Fibroblast of skin of abdomen (primary cell): ENCODE results near the gene BCL2L2.
A peak's percentile ranks its signal among the peaks of the same experiment; 100 is the strongest.

Experiments used
- DNase-seq: peaks from one replicate; pipeline ENCODE4 v3.0.0-alpha.2; 2013

Gene BCL2L2

GRCh38 chr14:23299986-23300686 lies 6.5 kb upstream of the BCL2L2 start:
- DNase-seq = no peak

GRCh38 chr14:23300687-23301223 lies 5.9 kb upstream of the BCL2L2 start:
- DNase-seq = no peak

GRCh38 chr14:23301288-23301968 lies 5.2 kb upstream of the BCL2L2 start:
- DNase-seq = peak; percentile 99

GRCh38 chr14:23301969-23302289 lies 4.7 kb upstream of the BCL2L2 start:
- DNase-seq = no peak

- DNase-seq = peak; percentile 52
These were observed 4.1 kb upstream of the BCL2L2 start, which contains the start of gene PPP1R3E for GRCh38 chr14:23302290-23303225. PPP1R3E (minus strand) TSS chr14:23302859; CDS start chr14:23302576, 283 bp downstream.

- DNase-seq = no peak
These were observed 505 bp downstream of the BCL2L2 start for GRCh38 chr14:23307146-23307530.

DNA sequence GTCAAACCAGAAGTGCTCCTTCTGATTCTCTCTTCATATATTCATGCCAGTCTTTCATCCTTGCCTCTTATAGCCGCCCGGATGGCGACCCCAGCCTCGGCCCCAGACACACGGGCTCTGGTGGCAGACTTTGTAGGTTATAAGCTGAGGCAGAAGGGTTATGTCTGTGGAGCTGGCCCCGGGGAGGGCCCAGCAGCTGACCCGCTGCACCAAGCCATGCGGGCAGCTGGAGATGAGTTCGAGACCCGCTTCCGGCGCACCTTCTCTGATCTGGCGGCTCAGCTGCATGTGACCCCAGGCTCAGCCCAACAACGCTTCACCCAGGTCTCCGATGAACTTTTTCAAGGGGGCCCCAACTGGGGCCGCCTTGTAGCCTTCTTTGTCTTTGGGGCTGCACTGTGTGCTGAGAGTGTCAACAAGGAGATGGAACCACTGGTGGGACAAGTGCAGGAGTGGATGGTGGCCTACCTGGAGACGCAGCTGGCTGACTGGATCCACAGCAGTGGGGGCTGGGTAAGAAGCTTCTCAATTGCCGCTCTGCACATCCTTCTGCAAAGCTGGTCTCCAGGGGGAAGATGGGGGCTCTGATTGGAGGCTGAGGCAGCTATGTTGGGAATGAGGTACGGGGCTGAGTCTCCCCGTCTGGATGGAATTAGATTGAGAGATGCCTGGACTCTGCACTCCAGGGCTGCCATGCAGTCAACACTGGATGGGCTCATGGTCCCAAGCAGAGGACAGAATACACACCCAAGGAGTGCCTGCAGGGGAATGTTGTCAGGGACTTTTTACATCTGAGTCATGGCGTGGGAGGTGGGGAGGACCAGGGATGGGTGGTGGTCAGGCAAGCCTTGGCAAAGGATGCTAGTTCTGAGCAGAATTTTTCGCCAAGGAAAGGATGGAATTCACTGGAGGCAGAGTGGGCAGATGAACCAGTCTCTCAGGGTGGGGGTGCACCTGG lies 1.3 kb downstream of the BCL2L2 start:
- no peak for DNase-seq

- no peak for DNase-seq
These were observed 2.2 kb downstream of the BCL2L2 start for GRCh38 chr14:23308721-23309445.

DNA sequence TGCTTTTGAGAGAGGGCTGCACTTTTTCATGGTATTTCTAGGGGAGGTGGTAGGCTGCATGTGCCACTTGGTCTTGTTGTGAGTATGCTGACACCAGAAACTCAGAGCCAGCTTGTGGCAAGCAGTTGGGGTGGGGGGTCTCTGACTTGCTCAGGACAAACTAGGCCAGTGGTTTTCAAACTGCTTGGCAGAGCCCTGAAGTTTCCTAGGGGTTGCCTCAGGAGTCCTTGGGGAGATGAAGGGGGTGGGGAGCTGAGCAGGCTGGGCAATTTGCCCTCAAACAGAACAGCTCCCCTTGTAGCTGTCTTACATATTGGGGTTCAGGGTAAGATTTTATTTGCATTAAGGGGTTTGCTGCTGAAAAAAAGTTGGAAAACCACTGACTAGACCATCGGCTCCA lies 3.9 kb downstream of the BCL2L2 start:
- DNase-seq = no peak

DNA sequence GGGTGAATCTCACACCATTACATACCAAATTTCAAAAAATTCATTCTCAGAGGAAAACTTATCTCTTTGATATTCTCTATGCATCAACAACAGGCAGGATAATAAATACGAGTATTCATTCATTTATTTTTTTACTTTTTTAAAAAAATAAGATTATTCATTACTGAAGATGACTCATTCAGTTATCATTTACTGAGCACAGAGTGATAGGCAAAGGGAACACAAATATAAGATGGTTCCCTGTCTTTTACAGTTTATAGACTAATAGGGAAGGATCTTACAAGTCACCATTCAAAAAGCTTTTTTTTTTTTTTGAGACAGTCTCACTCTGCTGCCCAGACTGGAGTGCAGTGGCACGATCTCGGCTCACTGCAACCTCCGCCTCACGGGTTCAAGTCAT lies 9.7 kb downstream of the BCL2L2 start:
- DNase-seq = no peak

DNA sequence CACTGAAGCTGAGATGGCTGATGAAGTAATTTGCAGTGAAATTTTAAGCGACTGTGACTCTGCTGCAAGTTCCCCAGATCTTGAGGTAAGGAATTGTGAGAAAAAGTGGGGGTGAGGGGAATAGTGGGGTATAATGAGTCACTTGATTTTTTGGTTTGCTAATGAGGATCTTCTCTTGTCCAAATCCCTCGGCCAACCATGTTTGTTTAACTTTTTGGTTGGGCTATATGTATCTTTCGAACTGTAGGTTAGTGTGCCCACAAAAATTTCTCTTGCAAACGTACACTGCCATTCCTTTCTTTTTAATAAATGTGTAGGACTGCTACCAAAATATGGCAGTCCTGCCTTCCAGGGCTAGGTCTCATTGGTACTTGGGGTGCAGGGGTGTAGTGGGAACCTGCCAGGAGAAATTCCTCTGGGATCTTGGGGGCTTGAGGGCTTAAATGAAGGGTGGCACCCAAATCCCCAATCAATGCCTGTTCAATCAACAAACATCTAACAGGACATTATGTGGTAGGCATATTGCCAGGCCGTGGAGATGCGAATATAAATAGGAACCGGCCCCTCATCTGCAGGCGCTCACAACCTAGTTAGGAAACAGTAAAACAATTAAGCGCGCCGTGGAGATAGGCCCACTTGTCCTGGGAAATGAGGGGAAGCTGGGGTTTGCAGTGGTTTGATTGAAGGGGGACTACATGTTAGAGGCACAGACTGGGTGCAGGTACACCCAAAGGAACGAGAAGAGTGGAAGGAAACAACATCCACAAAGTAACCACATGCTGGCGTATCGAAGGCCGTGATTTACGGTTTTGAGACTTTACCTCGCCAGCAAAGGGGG lies 13.3 kb downstream of the BCL2L2 start:
- no peak for DNase-seq

- DNase-seq = peak; percentile 100
These were observed 14.2 kb downstream of the BCL2L2 start, which contains the start of gene PABPN1 for GRCh38 chr14:23320584-23321571. PABPN1 (plus strand) TSS chr14:23321457; CDS start chr14:23321470, 13 bp downstream.

- DNase-seq = peak; percentile 50
These were observed 15.2 kb downstream of the BCL2L2 start for GRCh38 chr14:23321572-23322547.

GRCh38 chr14:23322568-23323517 lies 16.2 kb downstream of the BCL2L2 start:
- no peak for DNase-seq

GRCh38 chr14:23323838-23324454 lies 17.3 kb downstream of the BCL2L2 start:
- DNase-seq = no peak

DNA sequence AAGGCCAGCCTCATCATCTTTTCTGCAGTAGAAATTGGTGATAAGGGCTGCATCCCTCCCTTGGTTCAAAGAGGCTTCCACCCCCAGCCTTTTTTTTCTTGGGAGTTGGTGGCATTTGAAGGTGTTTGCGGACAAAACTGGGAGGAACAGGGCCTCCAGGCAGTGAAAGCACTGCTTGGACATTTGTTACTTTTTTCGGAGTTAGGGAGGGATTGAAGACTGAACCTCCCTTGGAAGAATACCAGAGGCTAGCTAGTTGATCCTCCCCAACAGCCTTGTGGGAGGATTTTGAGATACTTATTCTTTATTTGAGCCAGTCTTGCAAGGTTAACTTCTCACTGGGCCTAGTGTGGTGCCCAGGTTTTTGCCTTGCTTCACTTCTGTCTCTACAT lies 17.8 kb downstream of the BCL2L2 start:
- no peak for DNase-seq
